ENCODE data around the gene SARDH. TPM values are rescaled to one million over a fixed set of nuclear protein-coding genes. Genes with fewer than 3 reads are reported as not detected.

SARDH gene
- total and polyA plus RNA-seq, 2 donors (not counting 1 experiment from before 2014, with no cell fraction given), result 0.03 to 0.07 TPM

- Histone ChIP-seq H2AFZ (ENCODE audit: insufficient read depth, low read depth, low read length, poor library complexity, severe bottlenecking) (no peak overlapping the region), H3K79me2 (ENCODE audit: control insufficient read depth, insufficient read depth, low read length) (peaks cover 24% of the 10 kb centered on the region), H3K4me3 (ENCODE audit: control extremely low read depth in 1 of 5, extremely low read depth in 1 of 5, insufficient read depth in 1 of 5, low read depth in 2 of 5, low read length in 4 of 5) (no peak overlapping the region), H3K27ac (ENCODE audit: low read length in 2 of 2) (no peak overlapping the region), H3K9me3 (ENCODE audit: control extremely low read depth in 1 of 3, control insufficient read depth in 2 of 3, insufficient read depth in 1 of 3, low read length in 2 of 3) (no peaks in the 10 kb centered on the region), H4K20me1 (ENCODE audit: control insufficient read depth, insufficient read depth, low read length, poor library complexity, severe bottlenecking) (peaks cover 60% of the 10 kb centered on the region), H3K9ac (ENCODE audit: low read length) (no peak overlapping the region), H3K36me3 (replicated peaks in 1 of 2; ENCODE audit: control extremely low read depth in 1 of 2, control insufficient read depth in 1 of 2, extremely low read depth in 1 of 2, insufficient read depth in 2 of 2, low read length in 1 of 2) (peaks cover 0 to 84% of the 10 kb centered on the region in 2 experiments), H3K27me3 (replicated peaks in 1 of 4; ENCODE audit: control extremely low read depth in 1 of 4, control insufficient read depth in 3 of 4, insufficient read depth in 4 of 4, low read length in 3 of 4) (no peaks in the 10 kb centered on the region), H3K4me1 (ENCODE audit: control insufficient read depth in 2 of 2, insufficient read depth in 2 of 2, low read length in 2 of 2) (peaks cover 0 to 2% of the 10 kb centered on the region in 2 donors), H3K4me2 (replicated peaks; ENCODE audit: low read depth, low read length, poor library complexity, severe bottlenecking) (no peak overlapping the region)
- Mint-ChIP-seq H3K27me3 (no peaks in the 10 kb centered on the region), H3K4me1 (peaks cover 5% of the 10 kb centered on the region), H3K27ac (no peak overlapping the region), H3K4me3 (no peak overlapping the region), H3K9me3 (ENCODE audit: insufficient read depth) (no peaks in the 10 kb centered on the region)
- ATAC-seq (ENCODE audit: low read depth) (no peak), DNase-seq (no peak)
- POLR2A ChIA-PET, result no interaction called here
- intact Hi-C loops (cut with micrococcal nuclease), result no loop called here
- WGBS (ENCODE audit: insufficient coverage), result 91% methylated on average over 21 of the region's 27 CpGs
- TF ChIP-seq EZH2 (IDR thresholded peaks at IDR 0.05; ENCODE audit: borderline replicate concordance, insufficient read depth, low read depth, low read length, poor library complexity, severe bottlenecking), result no peak
- no peak for TF ChIP-seq CTCF (IDR thresholded peaks at IDR 0.05)
- CTCF ChIA-PET, result interaction anchor here (1.5 to 2.6 kb wide), 2 partner anchors 34 to 218 kb away, joined by 8 read pairs; no protein-coding TSS in a partner anchor
These were observed 38.1 kb upstream of the SARDH start for GRCh38 chr9:133775951-133776905.

GRCh38 chr9:133775291-133775690 lies 37.1 kb upstream of the SARDH start:
- WGBS (ENCODE audit: insufficient coverage), result 89% methylated on average over 1 of the region's 2 CpGs
- H3K36me3 ChIP-seq (replicated peaks in 1 of 2; ENCODE audit: control extremely low read depth in 1 of 2, control insufficient read depth in 1 of 2, extremely low read depth in 1 of 2, insufficient read depth in 2 of 2, low read length in 1 of 2), result peaks cover 0 to 79% of the 10 kb centered on the region in 2 experiments
- H3K9ac ChIP-seq (ENCODE audit: low read length), result no peak overlapping the region
- H3K4me3 Mint-ChIP-seq, result no peak overlapping the region
- H2AFZ ChIP-seq (ENCODE audit: insufficient read depth, low read depth, low read length, poor library complexity, severe bottlenecking), result no peak overlapping the region
- intact Hi-C loops (cut with micrococcal nuclease), result no loop called here
- DNase-seq, result no peak
- H3K9me3 ChIP-seq (ENCODE audit: control extremely low read depth in 1 of 3, control insufficient read depth in 2 of 3, insufficient read depth in 1 of 3, low read length in 2 of 3), result no peaks in the 10 kb centered on the region
- no peaks in the 10 kb centered on the region for H3K27me3 ChIP-seq (replicated peaks in 1 of 4; ENCODE audit: control extremely low read depth in 1 of 4, control insufficient read depth in 3 of 4, insufficient read depth in 4 of 4, low read length in 3 of 4)
- ChIA-PET POLR2A (no interaction called here), CTCF (interaction anchor here (0.8 to 2.6 kb wide), 2 partner anchors 33 to 219 kb away, joined by 3 to 8 read pairs; no protein-coding TSS in a partner anchor)
- no peak overlapping the region for H3K4me3 ChIP-seq (ENCODE audit: control extremely low read depth in 1 of 5, extremely low read depth in 1 of 5, insufficient read depth in 1 of 5, low read depth in 2 of 5, low read length in 4 of 5)
- no peaks in the 10 kb centered on the region for H3K9me3 Mint-ChIP-seq (ENCODE audit: insufficient read depth)
- peaks cover 15% of the 10 kb centered on the region for H3K79me2 ChIP-seq (ENCODE audit: control insufficient read depth, insufficient read depth, low read length)
- no peak overlapping the region for H3K4me2 ChIP-seq (replicated peaks; ENCODE audit: low read depth, low read length, poor library complexity, severe bottlenecking)
- no peaks in the 10 kb centered on the region for H3K27me3 Mint-ChIP-seq
- H3K27ac Mint-ChIP-seq, result no peak overlapping the region
- no peak overlapping the region for H3K27ac ChIP-seq (ENCODE audit: low read length in 2 of 2)
- no peak for ATAC-seq (ENCODE audit: low read depth)
- H4K20me1 ChIP-seq (ENCODE audit: control insufficient read depth, insufficient read depth, low read length, poor library complexity, severe bottlenecking), result peaks cover 51% of the 10 kb centered on the region
- TF ChIP-seq CTCF (IDR thresholded peaks at IDR 0.05) (no peak), EZH2 (IDR thresholded peaks at IDR 0.05; ENCODE audit: borderline replicate concordance, insufficient read depth, low read depth, low read length, poor library complexity, severe bottlenecking) (no peak)
- H3K4me1 ChIP-seq (ENCODE audit: control insufficient read depth in 2 of 2, insufficient read depth in 2 of 2, low read length in 2 of 2), result no peaks in the 10 kb centered on the region
- H3K4me1 Mint-ChIP-seq, result peaks cover 3% of the 10 kb centered on the region
